ENCODE measurements around the gene MED15. TPM values are rescaled to one million over a fixed set of nuclear protein-coding genes. Genes with fewer than 3 reads are reported as not detected.
"Not testable (repeated sequence)": the region's sequence is repeated elsewhere in the genome, so short reads cannot be mapped to it uniquely, and the experiment has no call there.

The MED15 gene
- total and polyA plus RNA-seq, 4 donors, result 57.8 to 123 (median 69.1) TPM

DNA sequence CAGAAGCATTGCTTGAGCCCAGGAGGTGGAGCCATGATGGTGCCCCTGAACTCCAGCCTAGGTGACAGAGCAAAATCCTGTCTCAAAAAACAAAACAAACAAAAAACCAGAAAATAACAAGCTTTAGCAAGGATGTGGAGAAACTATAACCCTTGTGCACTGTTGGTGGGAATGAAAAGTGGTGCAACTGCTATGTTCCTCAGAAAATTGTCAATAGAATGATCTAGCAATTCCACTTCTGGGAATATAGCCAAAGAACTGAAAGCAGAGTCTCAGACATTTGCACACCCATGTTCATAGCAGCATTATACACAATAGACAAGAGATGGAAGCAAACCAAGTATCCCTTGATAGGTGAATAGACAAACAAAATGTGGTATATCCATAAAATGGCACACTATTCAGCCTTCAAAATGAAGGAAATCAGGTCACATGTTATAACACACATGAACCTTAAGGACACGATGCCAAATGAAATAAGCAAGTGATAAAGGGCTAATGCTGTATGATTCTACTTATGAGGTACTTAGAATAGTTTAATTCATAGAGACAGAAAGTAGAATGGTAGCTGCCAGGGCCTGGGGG, 27.7 kb upstream of the MED15 start:
- TF ChIP-seq, protein P1, sequence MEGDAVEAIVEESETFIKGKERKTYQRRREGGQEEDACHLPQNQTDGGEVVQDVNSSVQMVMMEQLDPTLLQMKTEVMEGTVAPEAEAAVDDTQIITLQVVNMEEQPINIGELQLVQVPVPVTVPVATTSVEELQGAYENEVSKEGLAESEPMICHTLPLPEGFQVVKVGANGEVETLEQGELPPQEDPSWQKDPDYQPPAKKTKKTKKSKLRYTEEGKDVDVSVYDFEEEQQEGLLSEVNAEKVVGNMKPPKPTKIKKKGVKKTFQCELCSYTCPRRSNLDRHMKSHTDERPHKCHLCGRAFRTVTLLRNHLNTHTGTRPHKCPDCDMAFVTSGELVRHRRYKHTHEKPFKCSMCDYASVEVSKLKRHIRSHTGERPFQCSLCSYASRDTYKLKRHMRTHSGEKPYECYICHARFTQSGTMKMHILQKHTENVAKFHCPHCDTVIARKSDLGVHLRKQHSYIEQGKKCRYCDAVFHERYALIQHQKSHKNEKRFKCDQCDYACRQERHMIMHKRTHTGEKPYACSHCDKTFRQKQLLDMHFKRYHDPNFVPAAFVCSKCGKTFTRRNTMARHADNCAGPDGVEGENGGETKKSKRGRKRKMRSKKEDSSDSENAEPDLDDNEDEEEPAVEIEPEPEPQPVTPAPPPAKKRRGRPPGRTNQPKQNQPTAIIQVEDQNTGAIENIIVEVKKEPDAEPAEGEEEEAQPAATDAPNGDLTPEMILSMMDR (IDR thresholded peaks at IDR 0.05; ENCODE audit: control extremely low read depth, extremely low read depth), result no peak
- Histone ChIP-seq H3K9ac (ENCODE audit: insufficient read depth in 1 of 2, low read length in 2 of 2) (no peak overlapping the region), H3K9me3 (ENCODE audit: control insufficient read depth in 4 of 4, insufficient read depth in 3 of 4, low read length in 3 of 4) (no peaks in the 10 kb centered on the region), H3K36me3 (ENCODE audit: control insufficient read depth in 4 of 4, insufficient read depth in 4 of 4, low read length in 4 of 4) (peaks cover 0 to 3% (median 0%) of the 10 kb centered on the region in 4 donors), H3K27ac (ENCODE audit: low read depth in 1 of 2, low read length in 1 of 2) (no peak overlapping the region), H3K4me1 (ENCODE audit: control insufficient read depth in 5 of 5, insufficient read depth in 5 of 5, low read length in 5 of 5) (peaks cover 0 to 2% (median 0%) of the 10 kb centered on the region in 5 donors), H3K27me3 (ENCODE audit: control insufficient read depth in 3 of 3, insufficient read depth in 3 of 3, low read length in 2 of 3) (no peaks in the 10 kb centered on the region), H3K4me3 (no peak overlapping the region)
- no peak for DNase-seq
- no peak for ATAC-seq (ENCODE audit: insufficient read depth, low FRiP score)
- 90 to 95% methylated on average over 1 of the region's 1 CpG for WGBS, 2 donors

DNA sequence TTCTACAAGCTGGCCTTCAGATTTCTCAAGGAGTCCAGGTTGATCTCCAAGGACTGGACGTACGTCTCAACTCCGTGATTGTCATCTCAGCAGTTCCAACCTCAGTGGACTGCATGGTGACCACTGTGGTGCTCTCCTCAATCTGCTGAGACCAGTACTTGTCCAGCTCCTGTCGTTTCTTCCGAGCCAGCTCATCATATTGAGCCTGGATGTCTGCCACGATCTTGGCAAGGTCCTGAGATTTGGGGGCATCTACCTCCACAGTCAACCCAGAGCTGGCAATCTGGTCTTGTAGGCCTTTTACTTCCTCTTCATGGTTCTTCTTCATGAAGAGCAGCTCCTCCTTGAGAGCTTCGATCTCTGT, 24.3 kb upstream of the MED15 start:
- DNase-seq; H3K27me3 ChIP-seq (ENCODE audit: control insufficient read depth in 3 of 3, insufficient read depth in 3 of 3, low read length in 2 of 3); ATAC-seq (ENCODE audit: insufficient read depth, low FRiP score); H3K4me3 ChIP-seq; H3K9ac ChIP-seq (ENCODE audit: insufficient read depth in 1 of 2, low read length in 2 of 2); H3K36me3 ChIP-seq (ENCODE audit: control insufficient read depth in 4 of 4, insufficient read depth in 4 of 4, low read length in 4 of 4); H3K9me3 ChIP-seq (ENCODE audit: control insufficient read depth in 4 of 4, insufficient read depth in 3 of 4, low read length in 3 of 4); H3K4me1 ChIP-seq (ENCODE audit: control insufficient read depth in 5 of 5, insufficient read depth in 5 of 5, low read length in 5 of 5); H3K27ac ChIP-seq (ENCODE audit: low read depth in 1 of 2, low read length in 1 of 2): not testable (repeated sequence)
- WGBS, 2 donors, result 97 to 98% methylated on average over 7 of the region's 7 CpGs

DNA sequence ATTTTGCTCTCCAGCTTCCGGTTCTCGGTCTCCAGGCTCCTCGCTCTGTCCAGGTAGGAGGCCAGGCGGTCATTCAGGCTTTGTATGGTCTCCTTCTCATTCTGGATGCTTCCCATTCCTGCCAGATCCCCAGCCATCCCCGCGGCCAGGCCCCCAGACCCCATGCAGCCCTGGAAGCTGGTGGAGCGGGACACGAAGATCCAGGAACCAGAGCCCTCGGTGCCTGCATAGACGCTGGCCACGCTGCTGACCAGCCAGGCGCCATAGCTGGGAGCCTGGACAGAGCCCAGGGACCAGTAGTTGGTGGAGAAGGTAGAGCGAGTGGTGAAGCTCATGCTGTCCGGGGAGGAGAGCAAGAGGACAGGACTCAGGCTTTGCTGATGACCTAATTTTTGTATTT, 23.6 kb upstream of the MED15 start:
- Histone ChIP-seq H3K36me3 (ENCODE audit: control insufficient read depth in 4 of 4, insufficient read depth in 4 of 4, low read length in 4 of 4) (peaks cover 0 to 5% (median 1%) of the 10 kb centered on the region in 4 donors), H3K27me3 (ENCODE audit: control insufficient read depth in 3 of 3, insufficient read depth in 3 of 3, low read length in 2 of 3) (no peaks in the 10 kb centered on the region), H3K4me3 (no peak overlapping the region), H3K9ac (ENCODE audit: insufficient read depth in 1 of 2, low read length in 2 of 2) (no peak overlapping the region), H3K9me3 (ENCODE audit: control insufficient read depth in 4 of 4, insufficient read depth in 3 of 4, low read length in 3 of 4) (no peaks in the 10 kb centered on the region), H3K27ac (ENCODE audit: low read depth in 1 of 2, low read length in 1 of 2) (no peak overlapping the region), H3K4me1 (ENCODE audit: control insufficient read depth in 5 of 5, insufficient read depth in 5 of 5, low read length in 5 of 5) (peaks cover 0 to 2% (median 0%) of the 10 kb centered on the region in 5 donors)
- WGBS, 2 donors, result 97 to 98% methylated on average over 14 of the region's 14 CpGs
- DNase-seq (no peak), ATAC-seq (ENCODE audit: insufficient read depth, low FRiP score) (no peak)
- TF ChIP-seq, protein P1 (IDR thresholded peaks at IDR 0.05; ENCODE audit: control extremely low read depth, extremely low read depth), result no peak

DNA sequence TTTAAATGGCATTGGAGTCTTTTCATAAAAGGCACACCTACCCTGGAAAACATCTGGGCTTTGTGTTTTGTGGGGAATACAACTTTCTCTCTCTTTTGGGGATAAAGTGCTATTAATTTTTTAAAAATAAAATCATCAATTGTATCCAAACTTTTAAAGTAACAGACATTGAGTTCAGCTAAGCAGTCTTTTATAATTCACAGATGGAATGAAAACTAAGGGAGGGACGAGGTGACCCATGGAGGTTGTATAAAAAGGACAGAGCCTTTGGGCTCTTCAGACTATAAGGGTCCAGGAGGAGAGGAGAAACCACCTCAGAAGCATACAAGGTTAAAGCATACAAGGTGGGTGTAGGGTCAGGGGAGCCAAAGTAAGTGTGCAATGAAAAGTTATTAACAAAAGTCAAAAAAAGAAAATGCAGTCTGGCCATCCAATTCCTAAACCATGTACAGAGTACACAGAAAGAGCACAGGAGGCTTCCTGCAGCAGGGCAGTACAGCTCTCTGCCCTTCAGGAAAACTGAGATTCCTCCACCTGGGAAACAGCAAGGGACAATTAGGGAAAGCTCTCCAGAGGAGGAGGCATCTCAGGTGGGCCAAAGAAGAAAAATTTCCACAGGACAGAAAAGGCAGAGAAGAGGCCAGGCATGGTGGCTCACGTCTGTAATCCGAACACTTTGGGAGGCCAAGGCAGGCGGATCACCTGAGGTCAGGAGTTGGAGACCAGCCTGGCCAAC, 22.3 kb upstream of the MED15 start:
- peaks cover 0 to 2% (median 0%) of the 10 kb centered on the region in 5 donors for H3K4me1 ChIP-seq (ENCODE audit: control insufficient read depth in 5 of 5, insufficient read depth in 5 of 5, low read length in 5 of 5)
- WGBS, 2 donors, result 97 to 98% methylated on average over 4 of the region's 4 CpGs
- DNase-seq, result no peak
- H3K27me3 ChIP-seq (ENCODE audit: control insufficient read depth in 3 of 3, insufficient read depth in 3 of 3, low read length in 2 of 3), result no peaks in the 10 kb centered on the region
- H3K36me3 ChIP-seq (ENCODE audit: control insufficient read depth in 4 of 4, insufficient read depth in 4 of 4, low read length in 4 of 4), result peaks cover 0 to 7% (median 1%) of the 10 kb centered on the region in 4 donors
- no peak for ATAC-seq (ENCODE audit: insufficient read depth, low FRiP score)
- TF ChIP-seq, protein P1 (IDR thresholded peaks at IDR 0.05; ENCODE audit: control extremely low read depth, extremely low read depth), result no peak
- no peak overlapping the region for H3K9ac ChIP-seq (ENCODE audit: insufficient read depth in 1 of 2, low read length in 2 of 2)
- H3K27ac ChIP-seq (ENCODE audit: low read depth in 1 of 2, low read length in 1 of 2), result no peak overlapping the region
- no peak overlapping the region for H3K4me3 ChIP-seq
- no peaks in the 10 kb centered on the region for H3K9me3 ChIP-seq (ENCODE audit: control insufficient read depth in 4 of 4, insufficient read depth in 3 of 4, low read length in 3 of 4)
